Type B pancreatic cell (in vitro differentiated cells): ENCODE measurements around the gene MALRD1. TPM values are rescaled to one million over a fixed set of nuclear protein-coding genes. Genes with fewer than 3 reads are reported as not detected.

Source experiments
- DNase-seq: peaks from one replicate; pipeline ENCODE4 v3.0.0; 2021; ENCODE audit warnings: mixed read lengths; ENCODE audit not compliant: unreplicated experiment; ENCODE audit errors: extremely low spot score
- H3K27ac Mint-ChIP-seq: 2 replicates; pipeline ENCODE4 v1.8.0; 2021; ENCODE audit warnings: mild to moderate bottlenecking, mixed read lengths
- H3K27me3 Mint-ChIP-seq: 2 replicates; pipeline ENCODE4 v1.8.0; 2021; ENCODE audit warnings: mixed read lengths
- H3K36me3 Mint-ChIP-seq: 2 replicates; pipeline ENCODE4 v1.8.0; 2021; ENCODE audit warnings: mixed read lengths
- H3K4me1 Mint-ChIP-seq: one replicate; pipeline ENCODE4 v1.8.0; 2021; ENCODE audit warnings: mixed read lengths; ENCODE audit not compliant: unreplicated experiment
- H3K4me3 Mint-ChIP-seq: 2 replicates; pipeline ENCODE4 v1.8.0; 2021; ENCODE audit warnings: mild to moderate bottlenecking, mixed read lengths
- H3K9me3 Mint-ChIP-seq: 2 replicates; pipeline ENCODE4 v1.8.0; 2021; ENCODE audit warnings: mixed read lengths
- total RNA-seq: library from RNA; stranded (reverse); gene quantifications from 2 replicates; pipeline ENCODE4 v1.2.1, GENCODE V29; 2021; ENCODE audit warnings: low replicate concordance
- TF ChIP-seq, protein P1 (sequence below): fragments of 200-600 bp; sonication (generic); conservative IDR thresholded peaks from 2 replicates; pipeline ENCODE4 v1.5.0; 2021; ENCODE audit warnings: antibody characterized with exemption, mild to moderate bottlenecking

Gene MALRD1
- total RNA-seq, 1 donor from 2014 or later, result 1.4 TPM

DNA sequence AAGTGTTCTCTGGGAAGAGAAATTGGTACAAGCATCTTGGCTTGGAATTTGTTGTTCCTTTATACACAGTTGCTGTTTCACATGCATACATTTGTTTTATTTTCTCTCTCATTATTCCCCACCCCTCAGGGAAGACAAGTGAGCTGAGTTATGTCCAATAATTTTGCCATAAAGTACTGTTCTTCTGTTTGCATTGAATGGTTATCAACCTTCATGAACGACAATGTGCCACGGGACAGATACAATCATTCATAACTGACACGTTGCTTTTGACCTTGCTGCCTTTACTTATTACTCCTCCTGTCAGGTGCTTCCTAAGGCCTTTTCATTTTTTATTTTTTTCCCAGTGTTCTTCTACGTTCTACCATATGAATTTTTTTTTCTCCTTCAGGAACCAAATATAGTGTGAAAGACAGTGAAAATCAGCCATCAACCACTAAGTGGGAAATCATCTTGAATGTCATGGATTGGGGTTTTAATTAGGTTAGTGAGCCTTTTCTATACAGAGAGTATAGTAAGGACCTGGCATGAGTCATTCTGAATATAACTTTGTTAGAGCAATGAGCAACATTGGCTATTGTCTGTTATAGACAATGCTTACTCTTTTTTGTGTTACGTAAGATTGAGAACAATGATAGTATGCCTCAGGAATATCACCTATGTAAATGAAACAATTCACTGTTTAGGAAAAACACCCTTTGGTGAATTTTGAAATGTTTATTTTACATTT, 383.2 kb downstream of the MALRD1 start:
- no peak overlapping the region for H3K4me3 Mint-ChIP-seq
- no peak for DNase-seq
- H3K27me3 Mint-ChIP-seq, result peaks cover 15% of the 10 kb centered on the region
- no peaks in the 10 kb centered on the region for H3K4me1 Mint-ChIP-seq
- H3K36me3 Mint-ChIP-seq, result no peaks in the 10 kb centered on the region
- peaks cover 3% of the 10 kb centered on the region for H3K9me3 Mint-ChIP-seq
- H3K27ac Mint-ChIP-seq, result no peak overlapping the region
- TF ChIP-seq, protein P1, sequence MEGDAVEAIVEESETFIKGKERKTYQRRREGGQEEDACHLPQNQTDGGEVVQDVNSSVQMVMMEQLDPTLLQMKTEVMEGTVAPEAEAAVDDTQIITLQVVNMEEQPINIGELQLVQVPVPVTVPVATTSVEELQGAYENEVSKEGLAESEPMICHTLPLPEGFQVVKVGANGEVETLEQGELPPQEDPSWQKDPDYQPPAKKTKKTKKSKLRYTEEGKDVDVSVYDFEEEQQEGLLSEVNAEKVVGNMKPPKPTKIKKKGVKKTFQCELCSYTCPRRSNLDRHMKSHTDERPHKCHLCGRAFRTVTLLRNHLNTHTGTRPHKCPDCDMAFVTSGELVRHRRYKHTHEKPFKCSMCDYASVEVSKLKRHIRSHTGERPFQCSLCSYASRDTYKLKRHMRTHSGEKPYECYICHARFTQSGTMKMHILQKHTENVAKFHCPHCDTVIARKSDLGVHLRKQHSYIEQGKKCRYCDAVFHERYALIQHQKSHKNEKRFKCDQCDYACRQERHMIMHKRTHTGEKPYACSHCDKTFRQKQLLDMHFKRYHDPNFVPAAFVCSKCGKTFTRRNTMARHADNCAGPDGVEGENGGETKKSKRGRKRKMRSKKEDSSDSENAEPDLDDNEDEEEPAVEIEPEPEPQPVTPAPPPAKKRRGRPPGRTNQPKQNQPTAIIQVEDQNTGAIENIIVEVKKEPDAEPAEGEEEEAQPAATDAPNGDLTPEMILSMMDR, result no peak

DNA sequence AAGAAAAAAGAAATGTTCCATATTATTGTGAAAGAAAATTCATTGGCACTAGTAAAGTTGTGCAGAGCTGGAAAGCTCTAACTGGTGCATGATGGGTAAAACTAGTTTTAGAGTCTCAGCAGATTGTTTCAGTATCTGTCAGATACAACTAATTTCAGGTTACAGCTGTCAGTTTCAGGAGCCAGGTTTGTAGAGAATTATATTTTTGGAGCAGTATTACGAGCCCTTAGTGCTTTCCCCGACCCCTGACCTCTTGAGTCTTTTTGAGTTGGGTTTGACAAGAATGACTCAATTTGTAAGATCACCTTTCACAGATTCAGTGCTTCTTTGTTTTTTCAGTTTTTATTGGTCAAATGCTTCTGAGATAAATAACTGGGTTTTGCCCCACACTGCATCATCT, 401.3 kb downstream of the MALRD1 start:
- Mint-ChIP-seq H3K4me3 (no peak overlapping the region), H3K27ac (no peak overlapping the region), H3K27me3 (no peaks in the 10 kb centered on the region), H3K4me1 (no peaks in the 10 kb centered on the region), H3K36me3 (no peaks in the 10 kb centered on the region), H3K9me3 (no peaks in the 10 kb centered on the region)
- DNase-seq, result no peak
- TF ChIP-seq, protein P1, result no peak

DNA sequence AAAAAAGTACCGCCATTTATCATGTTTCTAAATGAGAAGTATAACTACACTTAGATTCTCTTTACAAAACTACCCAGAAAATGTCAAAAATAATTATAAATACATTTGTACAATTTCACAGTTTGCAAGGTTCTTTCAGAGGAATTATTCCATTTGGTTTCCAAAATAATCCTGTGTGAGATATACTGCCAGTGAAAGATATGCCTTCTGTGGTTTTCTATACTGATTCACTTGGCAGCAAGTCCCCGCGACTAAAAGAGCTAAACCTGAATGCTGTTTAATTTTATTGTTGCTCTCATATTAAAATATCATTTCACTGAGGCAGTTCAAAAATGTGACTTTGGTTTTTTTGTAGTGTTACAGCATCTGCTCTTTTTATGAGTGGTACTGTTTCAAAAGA, 402.8 kb downstream of the MALRD1 start:
- Mint-ChIP-seq H3K36me3 (no peaks in the 10 kb centered on the region), H3K9me3 (no peaks in the 10 kb centered on the region), H3K4me1 (no peaks in the 10 kb centered on the region), H3K4me3 (no peak overlapping the region), H3K27me3 (no peaks in the 10 kb centered on the region), H3K27ac (no peak overlapping the region)
- DNase-seq, result no peak
- TF ChIP-seq, protein P1, result no peak

DNA sequence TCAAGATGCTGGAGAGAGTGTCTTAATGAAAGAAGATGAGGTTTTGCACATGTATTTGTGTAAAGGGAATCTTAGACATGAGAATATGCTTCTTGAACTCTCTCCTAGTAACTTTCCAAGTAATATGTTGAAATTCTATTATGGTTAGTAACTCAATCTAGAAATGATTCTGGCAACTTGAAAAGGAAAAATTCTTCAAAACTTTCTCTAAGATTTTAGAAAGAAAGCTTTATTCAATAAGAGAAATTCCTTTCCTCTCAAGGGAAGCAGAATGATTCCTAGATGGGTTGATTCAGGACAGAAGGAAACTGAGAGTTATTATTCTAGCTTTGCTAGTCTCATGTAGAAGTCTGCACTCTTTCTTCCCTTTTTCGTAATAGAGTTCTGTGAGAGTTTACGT, 403.3 kb downstream of the MALRD1 start:
- no peak for DNase-seq
- Mint-ChIP-seq H3K4me1 (no peaks in the 10 kb centered on the region), H3K27ac (no peak overlapping the region), H3K9me3 (no peaks in the 10 kb centered on the region), H3K4me3 (no peak overlapping the region), H3K27me3 (no peaks in the 10 kb centered on the region), H3K36me3 (no peaks in the 10 kb centered on the region)
- TF ChIP-seq, protein P1, result no peak

DNA sequence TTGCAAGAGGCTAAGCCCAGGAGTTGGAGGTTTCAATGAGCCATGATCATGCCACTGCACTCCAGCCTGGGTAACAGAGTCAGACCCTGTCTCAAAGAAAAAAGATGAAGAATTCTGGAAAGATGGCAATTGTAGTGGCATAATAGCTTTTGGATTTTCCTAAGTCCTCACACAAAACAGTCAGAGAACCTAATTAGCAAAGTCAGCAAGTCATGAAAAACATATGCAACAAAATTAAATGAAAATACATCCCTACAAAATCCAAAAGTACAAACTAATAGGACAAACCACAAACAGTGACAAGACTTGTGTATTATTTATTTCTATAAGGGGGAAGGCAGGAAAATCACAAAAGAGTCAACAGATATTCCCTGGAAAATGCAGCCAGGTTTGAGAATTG, 405.4 kb downstream of the MALRD1 start:
- no peak overlapping the region for H3K27ac Mint-ChIP-seq
- DNase-seq, result no peak
- H3K9me3 Mint-ChIP-seq, result no peaks in the 10 kb centered on the region
- TF ChIP-seq, protein P1, result no peak
- H3K4me3 Mint-ChIP-seq, result no peak overlapping the region
- H3K4me1 Mint-ChIP-seq, result no peaks in the 10 kb centered on the region
- no peaks in the 10 kb centered on the region for H3K27me3 Mint-ChIP-seq
- H3K36me3 Mint-ChIP-seq, result no peaks in the 10 kb centered on the region
